Fibroblast of skin of right biceps (primary cell): ENCODE data around the gene SORCS3.

Experiments used
- DNase-seq: peaks from one replicate; pipeline ENCODE4 v3.0.0-alpha.2; 2013

SORCS3 gene

DNA sequence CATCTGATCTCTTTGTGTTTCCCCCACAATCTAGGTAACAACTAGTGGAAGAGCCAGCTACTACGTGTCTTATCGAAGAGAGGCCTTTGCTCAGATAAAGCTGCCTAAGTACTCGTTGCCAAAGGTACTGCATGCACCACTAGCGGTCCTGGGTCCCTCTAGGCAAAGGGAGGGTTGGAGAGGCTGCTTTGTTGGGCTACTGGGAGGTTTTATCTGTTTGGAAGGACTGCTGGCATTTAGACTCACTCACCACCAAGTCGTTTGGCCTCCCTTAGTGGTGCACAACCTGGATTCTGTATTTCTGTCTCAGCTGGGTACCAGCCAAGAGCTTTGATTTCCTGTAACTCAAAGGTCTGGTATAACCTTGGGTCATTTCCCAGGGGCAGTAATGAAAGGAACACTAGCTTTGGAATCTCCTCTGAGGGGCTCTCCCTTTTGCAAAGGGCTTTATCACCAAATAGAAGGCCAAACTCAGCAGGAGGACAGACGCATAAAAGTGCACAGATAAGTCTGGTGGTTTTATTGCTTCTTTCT, 498.3 kb downstream of the SORCS3 start:
- DNase-seq, result no peak

GRCh38 chr10:105140600-105140999, 499.5 kb downstream of the SORCS3 start:
- no peak for DNase-seq

GRCh38 chr10:105145711-105146110, 504.6 kb downstream of the SORCS3 start:
- DNase-seq, result no peak

- peak; percentile 60 for DNase-seq
These were observed 505.3 kb downstream of the SORCS3 start for GRCh38 chr10:105146436-105146835.

GRCh38 chr10:105148456-105148855, 507.4 kb downstream of the SORCS3 start:
- DNase-seq, result no peak

DNA sequence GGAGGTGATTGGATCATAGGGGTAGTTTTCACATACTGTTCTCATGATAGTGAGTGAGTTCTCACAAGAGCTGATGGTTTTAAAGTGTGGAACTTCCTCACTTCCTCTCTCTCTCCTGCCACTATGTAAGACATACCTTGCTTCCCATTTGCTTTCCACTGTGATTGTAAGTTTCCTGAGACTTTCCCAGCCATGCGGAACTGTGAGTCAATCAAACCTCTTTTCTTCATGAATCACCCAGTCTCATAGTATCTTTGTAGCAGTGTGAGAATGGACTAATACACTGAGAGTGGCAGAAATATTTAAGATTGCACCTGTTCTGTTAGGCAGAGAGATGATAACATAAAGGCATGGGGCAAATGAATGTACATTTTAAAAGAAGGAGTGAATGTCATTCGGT, 507.8 kb downstream of the SORCS3 start:
- peak; percentile 41 for DNase-seq

DNA sequence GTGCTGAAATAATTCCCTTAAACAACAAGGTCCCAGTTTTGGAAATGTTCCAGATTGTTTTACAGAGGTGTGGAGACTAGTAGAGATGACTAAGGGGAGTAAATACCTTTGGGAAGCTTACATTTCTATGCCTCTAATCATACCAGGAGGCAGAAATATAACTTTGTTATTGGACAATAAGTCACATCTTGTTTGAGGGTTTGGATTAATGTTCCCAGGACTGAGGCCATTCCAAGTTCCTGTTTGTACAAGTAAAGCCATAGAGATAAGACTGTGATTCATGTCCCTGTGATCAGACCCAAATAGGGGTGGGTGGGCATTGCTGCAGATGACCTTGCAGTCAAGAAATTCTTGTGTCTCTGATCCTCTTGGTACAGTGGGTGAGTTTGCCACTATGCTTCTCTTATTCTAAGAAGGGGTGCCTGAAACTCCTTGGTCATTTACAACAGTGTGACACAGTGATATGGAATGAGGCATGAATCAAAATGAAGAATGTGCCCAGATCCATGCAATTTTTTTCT, 508.3 kb downstream of the SORCS3 start:
- DNase-seq, result peak; percentile 69

- peak; percentile 36 for DNase-seq
These were observed 509.3 kb downstream of the SORCS3 start for GRCh38 chr10:105150259-105150880.

GRCh38 chr10:105154736-105155135, 513.6 kb downstream of the SORCS3 start:
- DNase-seq, result no peak

GRCh38 chr10:105159268-105159667, 518.2 kb downstream of the SORCS3 start:
- DNase-seq, result no peak

GRCh38 chr10:105161149-105161548, 520.1 kb downstream of the SORCS3 start:
- no peak for DNase-seq

- no peak for DNase-seq
These were observed 520.7 kb downstream of the SORCS3 start for GRCh38 chr10:105161767-105162166.

DNA sequence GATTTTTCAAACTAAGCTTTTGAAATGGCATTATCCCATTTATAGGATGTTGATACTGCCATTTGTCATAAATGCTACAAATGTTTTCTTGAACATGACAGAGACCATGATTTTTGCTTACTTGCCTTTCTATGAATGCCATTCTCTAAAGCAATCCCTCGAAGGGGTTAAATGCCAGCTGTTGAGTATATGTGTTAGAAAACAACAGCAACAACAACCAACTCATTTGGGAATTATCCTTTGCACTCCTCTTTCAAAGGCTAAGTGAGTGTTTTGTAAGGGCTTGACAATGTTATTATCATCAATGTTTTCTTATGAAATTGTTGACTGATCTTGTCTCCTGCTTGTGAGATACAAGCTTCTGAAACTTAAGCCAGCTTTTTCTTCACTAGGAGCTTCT, 529.4 kb downstream of the SORCS3 start:
- DNase-seq, result no peak

- no peak for DNase-seq
These were observed 530.9 kb downstream of the SORCS3 start for GRCh38 chr10:105171945-105172344.

DNA sequence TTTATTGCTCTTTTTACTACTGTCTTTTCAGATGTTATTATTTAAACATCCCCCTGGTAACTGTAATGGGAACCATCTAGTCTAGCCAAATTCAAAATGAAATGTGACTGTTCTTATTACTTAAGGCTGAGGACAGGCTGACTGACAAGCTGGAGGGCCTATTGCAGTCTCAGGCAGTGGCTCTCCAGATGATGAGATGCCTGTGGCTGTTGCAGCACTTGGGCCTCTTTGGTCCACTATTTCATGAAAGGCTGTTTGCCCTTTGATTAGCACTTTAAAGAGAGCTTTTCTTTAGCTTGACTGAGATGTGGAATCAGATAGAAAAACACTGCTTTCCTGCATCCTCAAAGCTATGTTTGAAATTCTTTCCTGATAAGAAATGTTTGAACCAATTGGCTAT, 540.5 kb downstream of the SORCS3 start:
- no peak for DNase-seq

DNA sequence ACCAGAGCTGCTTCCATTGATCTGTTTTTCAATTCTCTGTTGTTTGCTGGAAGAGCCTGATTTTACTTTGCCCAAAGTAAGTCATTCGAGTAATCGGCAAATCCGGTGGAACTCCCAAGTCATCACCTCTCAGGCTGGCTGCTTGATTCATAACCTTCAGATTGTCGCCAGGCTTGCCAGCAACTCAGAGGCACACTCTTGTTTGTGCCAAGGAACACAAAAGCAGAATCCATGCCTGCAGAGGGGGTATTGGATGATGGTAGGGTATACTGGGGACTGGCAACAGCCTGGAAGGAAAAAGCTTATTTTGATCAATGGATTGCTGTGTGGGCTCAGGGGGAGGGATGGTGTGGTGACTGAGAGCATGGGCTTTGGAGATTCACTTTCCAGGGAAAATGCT, 542.4 kb downstream of the SORCS3 start:
- DNase-seq, result no peak

DNA sequence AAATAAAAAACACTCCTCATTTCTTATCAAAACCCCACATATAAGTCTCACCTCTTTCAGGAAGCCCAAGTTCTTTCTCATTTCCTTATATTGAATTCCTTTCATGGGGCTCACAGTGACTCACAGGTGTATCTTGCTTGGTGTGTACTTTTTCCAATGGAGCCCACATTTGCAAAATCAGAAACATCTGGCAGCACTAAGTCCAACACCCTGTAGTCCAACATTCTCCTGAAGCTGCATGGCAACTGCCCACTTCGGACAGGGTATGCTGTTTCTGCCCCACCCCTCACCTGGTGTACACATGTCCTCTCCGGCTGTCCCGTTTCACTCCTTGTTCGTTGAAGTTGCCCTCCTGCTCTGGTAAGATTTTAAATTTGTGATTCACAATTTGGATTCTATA, 544.1 kb downstream of the SORCS3 start:
- peak; percentile 31 for DNase-seq

GRCh38 chr10:105187243-105187642, 546.2 kb downstream of the SORCS3 start:
- no peak for DNase-seq

DNA sequence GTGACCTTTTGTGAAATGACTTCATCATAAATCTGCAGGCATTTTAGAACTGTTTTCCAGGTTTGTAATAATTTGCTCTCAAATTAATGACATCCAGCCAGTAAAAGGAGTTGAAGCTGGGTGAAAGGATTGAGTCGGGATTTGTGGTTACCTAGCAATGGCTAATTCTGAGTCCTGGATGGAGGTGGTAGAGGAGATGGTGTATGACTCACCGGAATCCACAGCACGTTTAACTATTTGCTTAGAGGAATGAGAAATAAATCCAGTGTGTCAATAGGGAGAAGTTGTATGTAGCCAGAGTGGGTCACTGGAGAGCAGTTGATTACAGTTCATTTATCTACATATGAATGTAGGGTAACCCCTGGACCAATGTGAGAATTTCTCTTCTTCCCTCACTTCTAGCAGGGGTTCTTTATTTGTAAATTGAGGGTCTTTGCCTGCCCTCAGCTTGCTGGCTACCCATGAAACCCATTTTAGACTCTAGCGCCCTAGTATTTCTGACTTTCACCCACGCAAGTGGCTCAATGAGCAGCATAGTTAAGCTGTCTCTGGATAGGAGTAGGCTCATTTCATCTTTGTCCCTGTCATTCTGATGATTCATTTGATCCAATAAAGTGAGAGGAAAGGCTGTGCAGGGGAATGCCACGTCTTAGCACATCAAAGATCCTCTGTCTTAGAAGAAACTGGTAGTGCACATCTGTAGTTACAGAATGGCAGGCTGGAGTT, 547.8 kb downstream of the SORCS3 start:
- DNase-seq, result peak; percentile 85

- DNase-seq, result peak; percentile 71
These were observed 548.3 kb downstream of the SORCS3 start for GRCh38 chr10:105189463-105189800.

DNA sequence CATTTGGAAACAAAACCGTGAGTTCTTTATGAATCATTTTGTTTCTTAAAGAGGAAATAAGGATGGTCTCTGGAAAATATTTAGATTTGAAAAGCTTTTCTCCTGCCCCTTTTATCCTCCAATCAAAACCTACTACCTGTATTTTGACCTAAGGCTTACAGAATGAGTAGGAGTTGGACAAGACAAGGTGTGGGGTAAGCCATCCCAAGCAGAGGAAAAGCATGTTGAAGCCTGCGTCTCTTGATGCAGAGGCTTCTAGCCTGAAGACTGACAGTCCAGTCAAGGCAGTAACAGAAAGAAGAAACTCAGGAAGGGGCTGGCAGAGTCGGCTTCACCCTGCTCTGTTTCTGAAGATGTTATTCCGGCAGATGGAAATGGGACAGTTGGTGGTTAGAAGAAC, 551.1 kb downstream of the SORCS3 start:
- no peak for DNase-seq

GRCh38 chr10:105192861-105193260, 551.8 kb downstream of the SORCS3 start:
- no peak for DNase-seq

GRCh38 chr10:105195831-105196230, 554.7 kb downstream of the SORCS3 start:
- DNase-seq, result no peak

DNA sequence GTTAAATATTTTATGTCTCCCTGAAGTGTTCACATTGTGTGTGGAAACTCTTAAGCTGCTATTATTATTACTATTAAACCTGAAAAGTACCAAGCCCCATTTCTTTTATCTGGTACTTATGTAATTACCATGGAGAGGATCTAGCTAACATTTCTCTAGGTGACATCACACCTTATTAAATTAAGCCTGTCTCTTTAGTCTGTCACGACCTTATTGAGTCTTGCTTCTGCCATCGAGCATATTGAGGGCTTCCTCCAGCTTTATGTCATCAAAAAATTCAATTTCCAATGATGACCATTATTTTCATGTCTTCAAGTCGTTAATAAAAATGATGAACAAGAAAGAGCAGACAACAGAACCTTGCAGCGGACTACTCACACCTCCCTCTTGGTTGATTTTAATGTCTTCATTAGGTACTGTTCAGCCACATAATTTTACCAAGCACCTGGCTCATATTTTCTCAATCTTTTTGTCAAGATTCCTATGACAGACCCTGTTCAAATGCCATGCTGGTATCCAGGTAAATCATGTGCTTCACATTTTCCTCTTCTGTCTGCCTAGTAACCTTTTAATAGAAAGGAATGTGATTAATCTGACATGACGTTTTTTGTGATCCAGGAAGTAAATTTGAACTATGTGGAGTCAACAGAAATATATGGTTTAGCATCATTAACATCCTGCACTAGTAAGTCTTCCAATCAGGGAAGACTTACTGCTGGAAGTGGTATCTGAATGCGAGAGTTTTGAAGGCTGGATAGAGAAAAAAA, 556.7 kb downstream of the SORCS3 start:
- no peak for DNase-seq
